Liver (tissue), 9 donors: ENCODE measurements around the gene ZNF513. TPM values are rescaled to one million over a fixed set of nuclear protein-coding genes. Genes with fewer than 3 reads are reported as not detected.
"Not testable (repeated sequence)": the region's sequence is repeated elsewhere in the genome, so short reads cannot be mapped to it uniquely, and the experiment has no call there.

Experiments used
- DNase-seq: peaks from one replicate; pipeline ENCODE4 v3.0.0-alpha.2; 2017; ENCODE audit warnings: low spot score
- H3K27ac ChIP-seq, 2 donors: one replicate each; pipeline ENCODE4 v1.7.0; 2013; ENCODE audit warnings: inconsistent platforms in 2 of 2, low read length in 2 of 2, control low read depth in 1 of 2, low read depth in 1 of 2, mild to moderate bottlenecking in 1 of 2
- H3K27me3 ChIP-seq, 4 donors: one replicate each; pipeline versions ENCODE4 v1.6.1 to v1.7.0; 2013; ENCODE audit warnings: low read length in 3 of 4, inconsistent platforms in 1 of 4, mild to moderate bottlenecking in 1 of 4, moderate library complexity in 1 of 4; ENCODE audit not compliant: control insufficient read depth in 4 of 4, insufficient read depth in 4 of 4
- H3K36me3 ChIP-seq, 4 donors: one replicate each; pipeline versions ENCODE4 v1.6.1 to v1.7.0; 2013; ENCODE audit warnings: low read length in 3 of 4, mild to moderate bottlenecking in 3 of 4, low read depth in 1 of 4, moderate library complexity in 1 of 4; ENCODE audit not compliant: control insufficient read depth in 4 of 4, insufficient read depth in 3 of 4
- H3K4me1 ChIP-seq, 4 donors: one replicate each; pipeline versions ENCODE4 v1.6.1 to v1.7.0; 2013; ENCODE audit warnings: low read length in 3 of 4, mild to moderate bottlenecking in 3 of 4, moderate library complexity in 1 of 4; ENCODE audit not compliant: control insufficient read depth in 4 of 4, insufficient read depth in 4 of 4
- H3K4me3 ChIP-seq, 3 donors: one replicate each; pipeline versions ENCODE4 v1.6.1 to v1.7.0; 2013; ENCODE audit warnings: low read length in 3 of 3, control low read depth in 1 of 3, low read depth in 1 of 3, mild to moderate bottlenecking in 1 of 3
- H3K9ac ChIP-seq, 2 donors: one replicate each; pipeline ENCODE4 v1.7.0; 2013; ENCODE audit warnings: low read length in 2 of 2, mild to moderate bottlenecking in 2 of 2, moderate library complexity in 2 of 2, control low read depth in 1 of 2, low read depth in 1 of 2
- H3K9me3 ChIP-seq, 4 donors: one replicate each; pipeline versions ENCODE4 v1.6.1 to v1.7.0; 2013; ENCODE audit warnings: low read length in 3 of 4; ENCODE audit not compliant: control insufficient read depth in 4 of 4
- ATF3 ChIP-seq: IDR thresholded peaks from 2 replicates; pipeline ENCODE4 v1.6.1; 2016; ENCODE audit warnings: antibody characterized with exemption
- CTCF ChIP-seq: fragments of 150-350 bp; IDR thresholded peaks from 2 replicates; pipeline ENCODE4 v1.5.1; 2017; ENCODE audit warnings: improper control_type of control experiment, low read depth, low read length; ENCODE audit not compliant: missing input control
- EGR1 ChIP-seq, 2 donors: IDR thresholded peaks; 2 replicates each; pipeline ENCODE4 v1.6.1; 2016 to 2018; ENCODE audit warnings: antibody characterized with exemption in 2 of 2, low read depth in 2 of 2
- FOXA2 ChIP-seq: IDR thresholded peaks from 2 replicates; pipeline ENCODE4 v1.6.1; 2016; ENCODE audit warnings: antibody characterized with exemption
- GABPA ChIP-seq, 2 donors: IDR thresholded peaks in 1 of 2; conservative IDR thresholded peaks in 1 of 2; 2 replicates each; pipeline ENCODE4 v1.6.1; 2016; ENCODE audit warnings: antibody characterized with exemption in 2 of 2, mild to moderate bottlenecking in 1 of 2, moderate library complexity in 1 of 2
- HNF4A ChIP-seq, 2 donors: conservative IDR thresholded peaks; 2 replicates each; pipeline ENCODE4 v1.6.1; 2016; ENCODE audit warnings: antibody characterized with exemption in 2 of 2, mild to moderate bottlenecking in 2 of 2
- HNF4G ChIP-seq: IDR thresholded peaks from 2 replicates; pipeline ENCODE4 v1.6.1; 2016; ENCODE audit warnings: antibody characterized with exemption
- JUND ChIP-seq, 2 donors: IDR thresholded peaks; 2 replicates each; pipeline ENCODE4 v1.6.1; 2016; ENCODE audit warnings: antibody characterized with exemption in 2 of 2
- MAX ChIP-seq: IDR thresholded peaks from 2 replicates; pipeline ENCODE4 v1.6.1; 2016; ENCODE audit warnings: antibody characterized with exemption
- NR2F2 ChIP-seq: IDR thresholded peaks from 2 replicates; pipeline ENCODE4 v1.6.1; 2016; ENCODE audit warnings: antibody characterized with exemption
- RAD21 ChIP-seq, 2 donors: IDR thresholded peaks; 2 replicates each; pipeline ENCODE4 v1.6.1; 2016; ENCODE audit warnings: antibody characterized with exemption in 2 of 2, mild to moderate bottlenecking in 2 of 2
- REST ChIP-seq: IDR thresholded peaks from 2 replicates; pipeline ENCODE4 v1.6.1; 2016; ENCODE audit warnings: antibody characterized with exemption, mild to moderate bottlenecking
- RXRA ChIP-seq, 2 donors: IDR thresholded peaks; 2 replicates each; pipeline ENCODE4 v1.6.1; 2017 to 2018; ENCODE audit warnings: antibody characterized with exemption in 2 of 2, mild to moderate bottlenecking in 1 of 2
- SP1 ChIP-seq: IDR thresholded peaks from 2 replicates; pipeline ENCODE4 v1.6.1; 2018; ENCODE audit warnings: antibody characterized with exemption, mild to moderate bottlenecking
- TAF1 ChIP-seq: conservative IDR thresholded peaks from 2 replicates; pipeline ENCODE4 v1.6.1; 2016; ENCODE audit warnings: antibody characterized with exemption, mild to moderate bottlenecking
- YY1 ChIP-seq: IDR thresholded peaks from 2 replicates; pipeline ENCODE4 v1.6.1; 2016; ENCODE audit warnings: antibody characterized with exemption, mild to moderate bottlenecking
- ZBTB33 ChIP-seq: IDR thresholded peaks from 2 replicates; pipeline ENCODE4 v1.6.1; 2016; ENCODE audit warnings: antibody characterized with exemption
- WGBS: extraction: QIAGEN DNeasy Blood & Tissue Kit; methylation state at CpG from one replicate; pipeline ENCODE4 v1.1.7; 2013; 5-methylcytosine and 5-hydroxymethylcytosine counted together
- polyA plus RNA-seq, 2 donors: library from polyadenylated mRNA; stranded (reverse) in 1 of 2; unstranded in 1 of 2; fragments of 200-250 nt in 1 of 2; fragments of >200 nt in 1 of 2; fragmentation: Nextera tagmentation in 1 of 2; extraction: Ambion mirVana in 1 of 2; gene quantifications; one replicate each; pipeline versions ENCODE4 v1.2.1 to v1.2.3, GENCODE V29; 2013 to 2015
- total RNA-seq, 2 donors: library from RNA; depleted of rRNA; stranded (reverse); fragments of >200 nt; gene quantifications; one replicate each; pipeline ENCODE4 v1.2.3, GENCODE V29; 2014
- donor health status: healthy.
- donor health status: healthy.
- donor health status: healthy.
- donor health status: healthy.
- donor health status: healthy.

Gene ZNF513
- total and polyA plus RNA-seq, 4 donors, result 2.9 to 11.2 (median 8.6) TPM

GRCh38 chr2:27428213-27428977 lies 47.9 kb upstream of the ZNF513 start, which contains the start of gene NRBP1 (continued):
- TF ChIP-seq HNF4A (conservative IDR thresholded peaks at IDR 0.05) (peak in 1 of 2 donors; percentile 11), NR2F2 (no peak), RAD21 (IDR thresholded peaks at IDR 0.05) (peak in 1 of 2 donors; percentile 26)

GRCh38 chr2:27427863-27428212 lies 47.3 kb upstream of the ZNF513 start:
- Histone ChIP-seq H3K27me3 (no peaks in the 10 kb centered on the region), H3K9me3 (no peaks in the 10 kb centered on the region), H3K36me3 (peaks cover 0 to under 1% (median 0%) of the 10 kb centered on the region in 4 donors), H3K4me1 (peaks cover 3 to 23% (median 15%) of the 10 kb centered on the region in 4 donors), H3K27ac (peak overlapping the region; percentile 97 to 98), H3K9ac (peak overlapping the region; percentile 71 to 84), H3K4me3 (peak overlapping the region; percentile 73 to 97 (median 90))
- no peak for DNase-seq
- TF ChIP-seq YY1 (no peak), JUND (IDR thresholded peaks at IDR 0.05) (no peak), ATF3 (peak; percentile 4), FOXA2 (no peak), EGR1 (IDR thresholded peaks at IDR 0.05; ENCODE audit: low read depth in 2 of 2) (no peak), MAX (no peak)
- WGBS, result 20% methylated on average over 7 of the region's 7 CpGs

GRCh38 chr2:27425039-27425438 lies 44.5 kb upstream of the ZNF513 start:
- H3K4me3 ChIP-seq, H3K9me3 ChIP-seq, H3K36me3 ChIP-seq, H3K27me3 ChIP-seq, H3K9ac ChIP-seq, H3K27ac ChIP-seq, DNase-seq: not testable (repeated sequence)
- 54% methylated on average over 10 of the region's 10 CpGs for WGBS
- peak in 1 of 2 donors; percentile 17 for TF ChIP-seq RXRA (IDR thresholded peaks at IDR 0.05)
- peaks cover 3 to 17% (median 11%) of the 10 kb centered on the region in 4 donors for H3K4me1 ChIP-seq

- Histone ChIP-seq H3K27ac (no peak overlapping the region), H3K27me3 (no peaks in the 10 kb centered on the region), H3K9me3 (no peaks in the 10 kb centered on the region), H3K4me1 (peaks cover 2 to 6% (median 4%) of the 10 kb centered on the region in 4 donors), H3K4me3 (no peak overlapping the region), H3K9ac (no peak overlapping the region), H3K36me3 (no peaks in the 10 kb centered on the region)
- no peak for DNase-seq
- 96% methylated on average over 3 of the region's 3 CpGs for WGBS
- TF ChIP-seq ZBTB33, result no peak
- TF ChIP-seq GABPA (IDR thresholded peaks at IDR 0.05 in 1 of 2, conservative IDR thresholded peaks at IDR 0.05 in 1 of 2), result no peak
- TF ChIP-seq MAX, result no peak
- TF ChIP-seq REST, result no peak
- no peak for TF ChIP-seq SP1
- TF ChIP-seq NR2F2, result no peak
- no peak for TF ChIP-seq JUND (IDR thresholded peaks at IDR 0.05)
- no peak for TF ChIP-seq FOXA2
- no peak for TF ChIP-seq ATF3
- TF ChIP-seq CTCF, result no peak
- TF ChIP-seq HNF4G, result no peak
- TF ChIP-seq TAF1, result no peak
- TF ChIP-seq HNF4A (conservative IDR thresholded peaks at IDR 0.05), result no peak
These were observed 42.4 kb upstream of the ZNF513 start for GRCh38 chr2:27422958-27423357.
